HG03039 (cell line): ENCODE measurements around the gene NDST1.

Experiments used
- ATAC-seq: cut with Tn5 transposase; IDR thresholded peaks from one replicate; pipeline ENCODE4 v1.9.1; 2021; ENCODE audit warnings: mild to moderate bottlenecking, moderate library complexity; ENCODE audit not compliant: unreplicated experiment

NDST1 gene

GRCh38 chr5:150601491-150602345, 93.8 kb downstream of the NDST1 start:
- no peak for ATAC-seq

DNA sequence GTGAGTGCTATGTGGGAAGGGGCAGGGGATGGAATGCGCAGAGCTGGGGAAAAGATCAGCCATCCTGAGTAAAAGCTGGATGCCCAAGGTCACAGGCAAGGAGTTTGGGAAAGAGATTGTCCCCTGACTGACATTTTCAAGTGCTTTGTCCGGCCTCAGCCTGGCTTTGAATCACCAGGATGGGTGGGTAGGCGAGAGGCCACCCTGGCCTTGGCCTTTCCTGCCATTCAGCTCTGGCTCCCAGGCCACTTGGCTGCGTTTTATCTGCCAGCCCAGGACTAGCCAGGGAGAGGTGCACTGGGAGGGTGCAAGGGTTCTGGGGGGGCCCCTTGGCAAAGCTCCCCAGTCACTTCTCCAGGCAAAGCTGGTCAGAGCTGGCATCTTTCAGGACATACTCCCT, 95.1 kb downstream of the NDST1 start:
- ATAC-seq = no peak

DNA sequence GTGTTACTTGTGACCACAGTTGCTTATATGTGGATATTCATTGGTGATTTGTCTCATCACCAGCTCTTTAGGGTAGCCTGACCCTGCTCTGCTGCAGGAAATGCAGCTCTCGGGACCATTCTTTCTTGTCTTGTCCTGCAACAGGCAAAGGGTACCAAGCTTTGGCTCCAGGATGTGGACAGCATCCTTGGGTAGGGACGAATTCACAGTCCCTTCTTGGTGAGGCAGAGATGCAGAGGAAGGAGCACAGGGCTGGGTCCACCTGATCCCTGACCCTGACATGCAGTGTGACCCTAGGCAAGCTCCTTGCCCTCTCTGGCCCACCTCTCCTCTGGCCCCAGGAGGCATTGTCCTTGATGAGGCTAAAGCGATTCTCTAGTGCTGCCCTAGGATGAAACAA, 95.6 kb downstream of the NDST1 start:
- no peak for ATAC-seq

- no peak for ATAC-seq
These were observed 96.1 kb downstream of the NDST1 start for GRCh38 chr5:150604010-150604409.

DNA sequence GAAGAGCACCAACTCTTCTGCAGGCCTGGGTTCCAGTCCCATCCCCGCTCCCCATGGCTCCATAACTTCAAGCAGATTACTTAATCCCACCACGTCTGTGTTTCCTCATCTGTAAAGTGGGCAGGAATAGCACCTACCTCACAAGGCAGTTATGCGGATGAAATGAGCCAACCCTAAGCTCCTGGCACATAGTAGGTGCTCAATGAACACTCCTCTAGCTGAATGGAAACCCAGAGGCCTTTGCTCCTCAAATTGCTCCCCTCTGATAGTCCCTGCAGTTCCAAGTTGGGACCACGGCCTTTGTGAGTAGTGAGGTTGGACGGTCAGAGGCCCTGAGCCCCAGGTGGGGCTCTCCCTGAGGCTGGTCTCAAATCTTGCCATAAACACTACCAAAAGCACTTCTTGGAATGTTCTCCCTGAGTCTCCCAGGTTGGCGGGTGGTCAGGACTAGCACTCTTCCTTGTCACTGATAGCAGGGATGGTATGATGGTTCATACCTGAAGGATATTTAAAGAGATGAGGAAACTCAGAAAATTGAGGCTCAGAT, 97.0 kb downstream of the NDST1 start:
- no peak for ATAC-seq

DNA sequence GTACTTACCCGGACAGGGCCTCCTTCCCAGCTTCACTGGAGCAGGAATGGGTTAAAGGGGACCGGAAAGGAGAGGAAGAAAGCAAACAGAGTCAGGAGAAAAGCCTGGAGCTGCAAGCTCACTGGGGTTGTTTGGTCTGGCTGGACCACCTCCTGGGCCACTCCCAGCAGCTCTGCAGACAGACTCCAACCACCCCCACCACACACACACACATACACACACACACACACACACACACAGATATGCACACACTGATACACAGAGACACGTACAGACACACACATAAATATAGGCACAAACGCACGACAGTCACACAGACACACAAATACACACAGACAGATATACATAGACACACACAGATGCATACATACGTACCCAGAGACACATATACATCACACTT, 97.6 kb downstream of the NDST1 start:
- ATAC-seq = no peak

GRCh38 chr5:150606476-150606875, 98.5 kb downstream of the NDST1 start:
- no peak for ATAC-seq

- no peak for ATAC-seq
These were observed 99.2 kb downstream of the NDST1 start for GRCh38 chr5:150607105-150607504.
